Activated naive CD8-positive, alpha-beta T cell treated with anti-CD3 and anti-CD28 coated beads, Interleukin-2, amount 10 ng/mL, durations not matched to agents 7 days and 5 days (primary cell): ENCODE results near the gene PAFAH2. TPM values are rescaled to one million over a fixed set of nuclear protein-coding genes. Genes with fewer than 3 reads are reported as not detected.
A peak's percentile ranks its signal among the peaks of the same experiment; 100 is the strongest.

Source experiments
- ATAC-seq: fragments of 150-1000 bp; cut with Tn5 transposase; one replicate; pipeline ENCODE4 v1.10.0; 2021; ENCODE audit warnings: low read depth, moderate library complexity
- POLR2A ChIA-PET: fragments of 350-600 bp; sonication (Branson Sonifier 250); formaldehyde crosslinking; loops from one replicate; lab custom pipeline; 2021; ENCODE audit warnings: antibody characterized with exemption; lab: Charles Lee
- DNase-seq: peaks from one replicate; pipeline ENCODE4 v3.0.0; 2021
- H3K27ac Mint-ChIP-seq: one replicate; pipeline ENCODE4 v1.8.0; 2022; ENCODE audit warnings: mild to moderate bottlenecking, mixed read lengths
- H3K27me3 Mint-ChIP-seq: one replicate; pipeline ENCODE4 v1.8.0; 2022; ENCODE audit warnings: mild to moderate bottlenecking, moderate library complexity, mixed read lengths
- H3K36me3 Mint-ChIP-seq: one replicate; pipeline ENCODE4 v1.8.0; 2021; ENCODE audit warnings: mild to moderate bottlenecking, mixed read lengths
- H3K4me1 Mint-ChIP-seq: one replicate; pipeline ENCODE4 v1.8.0; 2021; ENCODE audit warnings: mixed read lengths
- H3K4me3 Mint-ChIP-seq: one replicate; pipeline ENCODE4 v1.8.0; 2022; ENCODE audit warnings: mild to moderate bottlenecking, moderate library complexity, mixed read lengths
- H3K9me3 Mint-ChIP-seq: one replicate; pipeline ENCODE4 v1.8.0; 2021; ENCODE audit warnings: mixed read lengths
- total RNA-seq, 2 experiments: library from RNA; stranded (reverse); gene quantifications; one replicate each; pipeline ENCODE4 v1.2.3, GENCODE V29; 2021

PAFAH2 gene
- total RNA-seq, result 10 to 100 TPM; 13.5 to 15.4 TPM

DNA sequence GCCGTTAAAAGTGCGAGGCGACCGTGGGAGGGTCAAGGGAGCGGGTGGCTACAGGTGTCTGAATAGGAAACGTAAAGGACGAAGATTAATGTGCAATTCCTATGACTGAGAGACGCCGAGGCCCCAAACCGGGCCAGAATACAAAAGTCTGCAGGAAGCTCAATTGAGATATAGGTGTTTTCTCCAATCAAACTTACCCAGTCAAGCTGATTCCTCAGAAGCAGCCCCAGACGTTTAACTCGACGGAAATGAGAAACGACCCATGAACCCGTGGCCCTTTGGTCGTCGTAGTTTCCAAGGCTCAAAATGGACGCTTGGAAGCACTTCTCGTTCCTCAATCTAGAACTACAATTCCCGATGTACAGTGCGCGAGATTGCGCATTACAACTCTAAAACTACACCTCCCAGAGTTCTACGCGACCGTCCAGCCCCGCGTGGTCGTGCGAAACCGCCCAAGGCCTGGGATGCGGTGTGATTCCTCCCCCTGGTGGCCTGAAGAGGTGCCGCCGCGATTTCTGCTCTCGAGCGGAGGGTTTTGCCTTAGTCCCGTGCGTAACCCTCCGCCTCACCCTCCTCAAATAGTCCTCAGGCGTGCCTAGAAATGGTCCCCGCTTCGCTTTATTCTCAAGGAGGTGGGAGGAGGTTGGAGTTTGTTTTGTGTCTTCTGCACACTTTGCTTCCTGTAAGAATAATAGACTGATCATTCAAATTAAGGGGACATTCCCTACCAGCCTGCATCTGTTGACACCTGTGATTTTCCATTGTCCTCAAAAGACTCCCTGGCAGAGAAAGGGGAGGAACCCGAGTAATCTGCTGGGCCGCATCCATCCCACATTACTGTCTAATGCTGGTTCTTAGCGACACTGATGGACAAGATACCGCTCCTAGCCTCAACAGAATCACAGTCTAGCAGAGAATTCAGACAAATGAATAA lies at the start of gene PAFAH2:
PAFAH2 (minus strand) TSS at position 236 of the 934 bp plus-strand sequence. CDS start 7,247 bp downstream, outside the sequence.
- peak; percentile 94 for ATAC-seq
- Mint-ChIP-seq H3K36me3 (no peaks in the 10 kb centered on the region), H3K27me3 (peaks cover 4% of the 10 kb centered on the region), H3K4me3 (peak within 1 kb of the TSS; percentile 97), H3K4me1 (peaks cover 20% of the 10 kb centered on the region), H3K9me3 (no peaks in the 10 kb centered on the region), H3K27ac (peak within 1 kb of the TSS; percentile 99)
- DNase-seq, result peak; percentile 94
- POLR2A ChIA-PET, result interaction anchor here (0.6 to 4.4 kb wide), 22 partner anchors 7 to 195 kb away, joined by 3 to 76 read pairs (median 5); partner anchors contain the start of genes MTFR1L, PAQR7 and STMN1

DNA sequence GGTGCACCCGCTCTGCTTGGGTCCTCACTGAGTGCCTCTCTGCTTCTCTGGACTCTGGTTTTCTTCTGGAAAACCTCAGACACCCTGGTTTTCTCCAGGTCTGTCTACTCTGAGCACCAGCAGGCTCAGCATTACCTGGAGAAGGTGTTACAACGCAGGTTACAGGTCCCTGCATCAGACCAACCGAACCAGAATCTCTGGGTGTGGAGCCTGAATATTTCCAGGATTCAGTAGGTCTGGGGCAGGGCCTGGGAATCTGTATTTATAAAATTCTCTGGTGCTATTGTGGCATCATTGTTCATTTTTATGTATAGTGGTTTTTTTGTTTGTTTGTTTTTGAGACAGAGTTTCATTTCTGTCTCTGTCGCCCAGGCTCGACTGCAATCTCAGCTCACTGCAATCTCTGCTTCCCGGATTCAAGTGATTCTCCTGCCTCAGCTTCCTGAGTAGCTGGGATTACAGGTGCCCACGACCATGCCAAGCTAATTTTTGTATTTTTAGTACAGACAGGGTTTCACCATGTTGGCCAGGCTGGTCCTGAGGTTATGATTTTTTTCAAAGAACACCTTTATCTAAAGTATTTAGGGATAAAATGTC lies 49.5 kb upstream of the PAFAH2 start:
- Mint-ChIP-seq H3K9me3 (no peaks in the 10 kb centered on the region), H3K36me3 (no peaks in the 10 kb centered on the region), H3K4me1 (peaks cover 9% of the 10 kb centered on the region), H3K4me3 (no peak overlapping the region), H3K27ac (no peak overlapping the region), H3K27me3 (peaks cover 76% of the 10 kb centered on the region)
- POLR2A ChIA-PET, result no interaction called here
- DNase-seq (no peak), ATAC-seq (no peak)

- no peak overlapping the region for H3K4me3 Mint-ChIP-seq
- POLR2A ChIA-PET, result no interaction called here
- no peak overlapping the region for H3K27ac Mint-ChIP-seq
- no peak for ATAC-seq
- H3K27me3 Mint-ChIP-seq, result peaks cover 71% of the 10 kb centered on the region
- H3K4me1 Mint-ChIP-seq, result peaks cover 9% of the 10 kb centered on the region
- no peak for DNase-seq
- no peaks in the 10 kb centered on the region for H3K36me3 Mint-ChIP-seq
- no peaks in the 10 kb centered on the region for H3K9me3 Mint-ChIP-seq
Measured at GRCh38 chr1:26046246-26047095, 48.6 kb upstream of the PAFAH2 start.

DNA sequence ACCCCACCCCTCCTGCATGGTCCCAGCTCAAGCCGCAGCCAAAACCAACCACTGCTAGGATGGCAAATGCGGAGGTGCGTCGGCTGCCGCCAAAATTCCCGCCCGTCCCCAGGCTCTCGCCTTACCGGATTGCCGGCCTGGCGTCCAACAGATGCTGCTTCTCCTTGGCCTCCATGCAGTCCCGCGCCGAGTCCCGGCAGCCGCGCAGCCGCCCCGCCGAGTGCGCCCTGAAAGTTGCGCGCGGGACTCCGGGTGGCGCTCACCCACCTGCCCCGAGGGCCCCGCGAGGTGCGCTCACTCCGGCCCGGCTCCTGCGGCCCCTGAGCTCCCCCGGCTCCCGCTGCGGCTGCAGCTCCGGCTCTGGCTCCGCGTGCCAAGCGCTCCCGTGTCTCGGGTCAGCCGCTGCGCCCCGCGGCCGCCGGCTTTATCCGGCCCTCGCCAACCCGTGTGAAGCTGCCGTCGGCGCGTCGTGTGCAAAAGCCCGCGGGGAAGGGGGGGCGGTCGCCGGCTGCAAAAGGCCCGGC lies 47.9 kb upstream of the PAFAH2 start, which contains the start of gene SLC30A2:
SLC30A2 (minus strand) TSS at position 397 of the 524 bp plus-strand sequence; CDS start at position 175, 222 bp downstream.
- Mint-ChIP-seq H3K36me3 (no peaks in the 10 kb centered on the region), H3K27ac (no peak within 1 kb of the TSS), H3K9me3 (no peaks in the 10 kb centered on the region), H3K4me1 (peaks cover 2% of the 10 kb centered on the region), H3K4me3 (peak within 1 kb of the TSS; percentile 8), H3K27me3 (peaks cover 65% of the 10 kb centered on the region)
- ATAC-seq (peak; percentile 19), DNase-seq (no peak)
- POLR2A ChIA-PET, result no interaction called here

DNA sequence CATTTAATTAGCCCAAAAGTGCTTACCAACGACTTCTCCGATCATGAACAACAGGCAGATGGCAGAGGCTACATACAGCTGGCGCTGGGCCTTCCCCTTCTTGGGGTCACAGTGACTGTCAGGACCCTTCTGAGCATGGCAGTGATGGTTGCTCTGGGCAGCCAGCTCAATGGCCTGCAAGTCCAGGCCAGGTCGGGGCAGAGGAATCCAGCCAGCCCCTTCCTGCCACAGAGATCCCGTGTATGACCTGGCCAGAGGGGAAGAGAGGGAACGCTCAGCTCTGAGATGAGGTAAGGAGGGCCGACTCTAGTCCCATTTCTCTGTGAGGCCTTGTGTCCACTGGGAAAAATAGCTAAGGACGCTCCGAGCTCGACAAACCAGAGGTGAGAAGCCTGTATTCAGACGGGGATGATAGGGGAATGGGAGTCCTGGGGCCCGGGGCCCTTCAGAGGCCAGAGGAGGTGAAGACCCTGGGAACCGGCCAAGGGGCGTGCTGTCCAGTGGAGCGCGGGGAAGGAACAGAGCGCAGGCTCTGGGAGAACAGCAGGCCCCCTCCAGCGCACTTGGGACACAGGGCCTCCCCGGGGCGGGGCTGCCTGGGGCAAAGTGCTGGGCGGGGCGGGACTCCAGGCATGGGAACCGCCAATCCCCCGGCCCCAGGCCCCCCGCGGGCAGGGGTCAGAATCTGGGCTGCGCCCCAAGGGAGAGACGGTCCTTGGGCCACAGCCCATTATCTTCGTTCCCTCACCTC lies 47.3 kb upstream of the PAFAH2 start:
- peaks cover 2% of the 10 kb centered on the region for H3K4me1 Mint-ChIP-seq

DNA sequence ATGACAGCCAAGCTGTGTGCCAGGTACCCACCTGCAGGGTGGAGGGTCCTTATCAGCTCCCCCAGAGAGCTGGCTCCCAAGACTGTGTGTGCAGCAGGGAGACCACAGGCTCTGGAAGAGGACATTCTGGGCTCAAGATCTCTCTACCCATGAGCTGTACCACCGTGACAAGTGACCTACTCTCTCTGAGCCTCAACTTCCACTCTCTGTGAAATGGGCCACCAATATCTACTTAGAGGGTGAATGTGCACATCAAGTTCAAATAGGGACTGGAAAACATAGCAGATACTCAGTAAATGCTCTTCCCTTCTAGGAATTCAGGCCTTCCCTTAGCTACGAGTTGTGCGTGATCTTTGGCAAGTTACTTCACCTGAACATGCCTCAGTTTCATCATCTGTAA lies 46.6 kb upstream of the PAFAH2 start:
- Mint-ChIP-seq H3K27ac (no peak overlapping the region), H3K27me3 (peaks cover 56% of the 10 kb centered on the region), H3K9me3 (no peaks in the 10 kb centered on the region), H3K4me1 (peaks cover 2% of the 10 kb centered on the region), H3K4me3 (no peak overlapping the region), H3K36me3 (no peaks in the 10 kb centered on the region)
- ATAC-seq (no peak), DNase-seq (no peak)
- POLR2A ChIA-PET, result no interaction called here

More for the DNA sequence above, 47.3 kb upstream of the PAFAH2 start:
- H3K27me3 Mint-ChIP-seq, result peaks cover 59% of the 10 kb centered on the region
- ATAC-seq, result no peak
- H3K27ac Mint-ChIP-seq, result no peak overlapping the region
- POLR2A ChIA-PET, result no interaction called here
- no peaks in the 10 kb centered on the region for H3K9me3 Mint-ChIP-seq
- H3K36me3 Mint-ChIP-seq, result no peaks in the 10 kb centered on the region
- peak overlapping the region; percentile 8 for H3K4me3 Mint-ChIP-seq
- DNase-seq, result no peak

- H3K4me1 Mint-ChIP-seq, result peaks cover 2% of the 10 kb centered on the region
- no peaks in the 10 kb centered on the region for H3K36me3 Mint-ChIP-seq
- POLR2A ChIA-PET, result no interaction called here
- no peak overlapping the region for H3K4me3 Mint-ChIP-seq
- H3K27me3 Mint-ChIP-seq, result peaks cover 52% of the 10 kb centered on the region
- no peaks in the 10 kb centered on the region for H3K9me3 Mint-ChIP-seq
- DNase-seq (no peak), ATAC-seq (no peak)
- no peak overlapping the region for H3K27ac Mint-ChIP-seq
Measured at GRCh38 chr1:26043765-26044164, 45.9 kb upstream of the PAFAH2 start.

GRCh38 chr1:26041978-26042377 lies 44.1 kb upstream of the PAFAH2 start:
- no peak for ATAC-seq
- DNase-seq, result no peak
- no peak overlapping the region for H3K27ac Mint-ChIP-seq
- no peaks in the 10 kb centered on the region for H3K9me3 Mint-ChIP-seq
- H3K4me1 Mint-ChIP-seq, result peaks cover 2% of the 10 kb centered on the region
- no peak overlapping the region for H3K4me3 Mint-ChIP-seq
- no peaks in the 10 kb centered on the region for H3K36me3 Mint-ChIP-seq
- POLR2A ChIA-PET, result interaction anchor here (0.5 kb wide), 1 partner anchor 155 kb away, joined by 4 read pairs; no protein-coding TSS in a partner anchor
- peaks cover 35% of the 10 kb centered on the region for H3K27me3 Mint-ChIP-seq

DNA sequence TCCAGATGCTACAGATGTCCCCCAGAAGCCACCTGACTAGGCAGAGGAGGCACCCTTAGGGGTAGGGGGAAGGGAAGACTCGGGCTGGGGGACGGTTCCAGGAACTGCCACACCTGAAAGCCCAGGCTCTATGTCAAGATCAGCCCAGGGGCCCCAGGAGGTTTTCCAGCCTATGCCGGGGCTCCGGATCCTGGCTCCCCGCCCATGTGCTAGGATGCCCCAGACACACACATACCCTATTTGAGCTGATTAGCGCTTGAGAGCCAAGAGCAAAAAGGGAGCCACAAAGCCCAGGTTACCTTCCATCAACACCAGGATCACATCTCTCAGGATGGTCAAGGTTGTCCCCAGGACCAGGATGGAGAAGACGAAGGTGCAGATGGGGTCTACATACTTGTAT lies 43.5 kb upstream of the PAFAH2 start:
- Mint-ChIP-seq H3K36me3 (no peaks in the 10 kb centered on the region), H3K4me1 (peaks cover 2% of the 10 kb centered on the region), H3K27me3 (peaks cover 29% of the 10 kb centered on the region), H3K27ac (no peak overlapping the region), H3K9me3 (no peaks in the 10 kb centered on the region), H3K4me3 (no peak overlapping the region)
- ATAC-seq, result no peak
- POLR2A ChIA-PET, result no interaction called here
- DNase-seq, result no peak

GRCh38 chr1:26038904-26039303 lies 41.0 kb upstream of the PAFAH2 start:
- POLR2A ChIA-PET, result no interaction called here
- ATAC-seq, result no peak
- Mint-ChIP-seq H3K27me3 (peaks cover 15% of the 10 kb centered on the region), H3K36me3 (no peaks in the 10 kb centered on the region), H3K4me1 (peaks cover 10% of the 10 kb centered on the region), H3K27ac (no peak overlapping the region), H3K4me3 (no peak overlapping the region), H3K9me3 (no peaks in the 10 kb centered on the region)
- DNase-seq, result no peak

GRCh38 chr1:26038477-26038876 lies 40.6 kb upstream of the PAFAH2 start:
- Mint-ChIP-seq H3K27me3 (peaks cover 13% of the 10 kb centered on the region), H3K4me3 (no peak overlapping the region), H3K4me1 (peaks cover 10% of the 10 kb centered on the region), H3K27ac (no peak overlapping the region), H3K9me3 (no peaks in the 10 kb centered on the region), H3K36me3 (no peaks in the 10 kb centered on the region)
- POLR2A ChIA-PET, result no interaction called here
- ATAC-seq (no peak), DNase-seq (no peak)

GRCh38 chr1:26037904-26038303 lies 40.0 kb upstream of the PAFAH2 start:
- peaks cover 10% of the 10 kb centered on the region for H3K4me1 Mint-ChIP-seq
- H3K9me3 Mint-ChIP-seq, result no peaks in the 10 kb centered on the region
- no peak overlapping the region for H3K4me3 Mint-ChIP-seq
- H3K27me3 Mint-ChIP-seq, result peaks cover 8% of the 10 kb centered on the region
- POLR2A ChIA-PET, result no interaction called here
- ATAC-seq (no peak), DNase-seq (no peak)
- no peaks in the 10 kb centered on the region for H3K36me3 Mint-ChIP-seq
- no peak overlapping the region for H3K27ac Mint-ChIP-seq
